HCT116 (cell line): ENCODE data around the gene MSLN. TPM values are rescaled to one million over a fixed set of nuclear protein-coding genes. Genes with fewer than 3 reads are reported as not detected.

Source experiments
- ATAC-seq: fragments of 200-7000 bp; cut with Tn5 transposase; 2 replicates; pipeline ENCODE4 v1.9.1; 2020; ENCODE audit warnings: mild to moderate bottlenecking, moderate library complexity
- BruUV-seq: library from RNA; stranded (reverse); fragments of 400-500 nt; replicated peaks from 2 replicates; lab custom pipeline; 2021; lab: Mats Ljungman, UMichigan
- CTCF ChIA-PET: fragments of 300-600 bp; sonication (Branson Sonifier 250); formaldehyde crosslinking; loops from one replicate; lab custom pipeline; 2021; ENCODE audit warnings: antibody characterized with exemption; lab: Charles Lee
- POLR2A ChIA-PET: fragments of 300-600, 350-600 bp; sonication (Branson Sonifier 250); formaldehyde crosslinking; loops from one replicate; lab custom pipeline; 2021; ENCODE audit warnings: antibody characterized with exemption; lab: Charles Lee
- RAD21 ChIA-PET, 2 experiments: fragments of 300-600 bp; sonication (Branson Sonifier 250); formaldehyde crosslinking; loops; one replicate each; lab custom pipeline; 2023; ENCODE audit warnings: low total read pairs in 2 of 2; ENCODE audit not compliant: uncharacterized antibody in 2 of 2, unreplicated experiment in 2 of 2, low non-redundant PET in 1 of 2; lab: Charles Lee
- DNase-seq: peaks from one replicate; pipeline ENCODE4 v3.0.0-alpha.2; 2010; ENCODE audit warnings: low read depth, low spot score
- H2AFZ ChIP-seq: fragments of 200-600 bp; shearing (Covaris generic), sonication (generic); 2 replicates; pipeline ENCODE4 v1.6.1; 2017; ENCODE audit warnings: low read depth, mixed run types, mixed read lengths, antibody characterized with exemption, low read length; ENCODE audit not compliant: poor library complexity, severe bottlenecking
- H3K27ac ChIP-seq: 2 replicates; pipeline ENCODE4 v1.5.1; 2012; ENCODE audit warnings: low read depth, low read length
- H3K27me3 ChIP-seq: fragments of 200-600 bp; sonication (generic); 2 replicates; pipeline ENCODE4 v1.6.1; 2016; ENCODE audit warnings: mixed run types, low read length, mixed read lengths; ENCODE audit not compliant: insufficient read depth
- H3K36me3 ChIP-seq, 2 experiments: fragments of 200-500 bp in 1 of 2; fragments of 200-600 bp in 1 of 2; sonication (Bioruptor generic) in 1 of 2; sonication (generic) in 1 of 2; 2 replicates each; pipeline versions ENCODE4 v1.5.1 to v1.6.1; 2014 to 2016; ENCODE audit warnings: low read length in 2 of 2, inconsistent platforms in 1 of 2, mixed read lengths in 1 of 2, mixed run types in 1 of 2; ENCODE audit not compliant: insufficient read depth in 2 of 2, control insufficient read depth in 1 of 2
- H3K4me1 ChIP-seq, 2 experiments: fragments of 200-600 bp in 1 of 2; sonication (generic) in 1 of 2; 2 replicates each; pipeline versions ENCODE4 v1.5.1 to v1.6.1; 2012 to 2017; ENCODE audit warnings: low read length in 2 of 2, inconsistent platforms in 1 of 2, mild to moderate bottlenecking in 1 of 2, mixed read lengths in 1 of 2, mixed run types in 1 of 2, moderate library complexity in 1 of 2; ENCODE audit not compliant: insufficient read depth in 2 of 2, control insufficient read depth in 1 of 2
- H3K4me2 ChIP-seq: fragments of 200-600 bp; sonication (generic); 2 replicates; pipeline ENCODE4 v1.6.1; 2017; ENCODE audit warnings: mixed run types, low read length, mixed read lengths
- H3K4me3 ChIP-seq, 2 experiments: fragments of 200-600 bp in 1 of 2; sonication (generic) in 1 of 2; replicated peaks in 1 of 2; 2 replicates each; pipeline ENCODE4 v1.5.1; 2011 to 2016; ENCODE audit warnings: low read length in 2 of 2, control low read depth in 1 of 2, low read depth in 1 of 2, mild to moderate bottlenecking in 1 of 2, mixed read lengths in 1 of 2, mixed run types in 1 of 2
- H3K79me2 ChIP-seq: fragments of 200-600 bp; sonication (generic); 2 replicates; pipeline ENCODE4 v1.6.1; 2017; ENCODE audit warnings: mild to moderate bottlenecking, mixed run types, low read length, moderate library complexity, mixed read lengths; ENCODE audit not compliant: insufficient read depth
- H3K9ac ChIP-seq: fragments of 200-600 bp; sonication (generic); 2 replicates; pipeline ENCODE4 v1.6.1; 2016; ENCODE audit warnings: low read length, mixed read lengths
- H3K9me2 ChIP-seq: fragments of 200-600 bp; sonication (generic), shearing (Covaris generic); 2 replicates; pipeline ENCODE4 v1.6.1; 2017; ENCODE audit warnings: mixed run types, mild to moderate bottlenecking, moderate library complexity; ENCODE audit not compliant: insufficient read depth
- H3K9me3 ChIP-seq, 2 experiments: fragments of 200-500 bp in 1 of 2; fragments of 200-600 bp in 1 of 2; sonication (Bioruptor generic) in 1 of 2; sonication (generic) in 1 of 2; 2 replicates each; pipeline ENCODE4 v1.6.1; 2014 to 2017; ENCODE audit warnings: low read length in 2 of 2, mixed read lengths in 2 of 2, inconsistent platforms in 1 of 2, low read depth in 1 of 2, mild to moderate bottlenecking in 1 of 2, mixed run types in 1 of 2, moderate library complexity in 1 of 2; ENCODE audit not compliant: control insufficient read depth in 1 of 2, insufficient read depth in 1 of 2
- H4K20me1 ChIP-seq: fragments of 200-600 bp; sonication (generic), shearing (Covaris generic); 2 replicates; pipeline ENCODE4 v1.6.1; 2017; ENCODE audit warnings: mixed run types, mild to moderate bottlenecking, moderate library complexity; ENCODE audit not compliant: insufficient read depth
- ATF3 ChIP-seq: IDR thresholded peaks from 2 replicates; pipeline ENCODE4 v1.6.1; 2012
- CBX3 ChIP-seq: IDR thresholded peaks from 2 replicates; pipeline ENCODE4 v1.6.1; 2012; ENCODE audit warnings: low read depth
- CEBPB ChIP-seq: IDR thresholded peaks from 2 replicates; pipeline ENCODE4 v1.6.1; 2012; ENCODE audit warnings: low read depth
- CTCF ChIP-seq, 3 experiments: fragments of 200-600 bp in 1 of 3; sonication (generic) in 1 of 3; IDR thresholded peaks in 2 of 3; conservative IDR thresholded peaks in 1 of 3; 2 replicates each; pipeline ENCODE4 v1.5.1; 2012 to 2017; ENCODE audit warnings: low read depth in 2 of 3, low read length in 2 of 3, antibody characterized with exemption in 1 of 3, borderline replicate concordance in 1 of 3, control low read depth in 1 of 3, mild to moderate bottlenecking in 1 of 3, mixed read lengths in 1 of 3, mixed run types in 1 of 3, moderate library complexity in 1 of 3; ENCODE audit not compliant: insufficient read depth in 1 of 3
- ELF1 ChIP-seq: IDR thresholded peaks from 2 replicates; pipeline ENCODE4 v1.6.1; 2012; ENCODE audit warnings: low read depth, borderline replicate concordance
- EZH2 ChIP-seq: fragments of 200-600 bp; sonication (generic); IDR thresholded peaks from 2 replicates; pipeline ENCODE4 v1.6.1; 2017; ENCODE audit warnings: antibody characterized with exemption, mixed run types
- EZH2phosphoT487 ChIP-seq: fragments of 200-600 bp; IDR thresholded peaks from 2 replicates; pipeline ENCODE4 v1.6.1; 2018; ENCODE audit warnings: antibody characterized with exemption, borderline replicate concordance
- FOSL1 ChIP-seq: IDR thresholded peaks from 2 replicates; pipeline ENCODE4 v1.6.1; 2012; ENCODE audit warnings: low read depth
- POLR2A ChIP-seq: IDR thresholded peaks from 2 replicates; pipeline ENCODE4 v1.7.0; 2011; ENCODE audit warnings: borderline replicate concordance; ENCODE audit not compliant: insufficient read depth, insufficient read length; ENCODE audit errors: extremely low read depth
- RAD21 ChIP-seq: IDR thresholded peaks from 2 replicates; pipeline ENCODE4 v1.6.1; 2012; ENCODE audit warnings: low read depth, mild to moderate bottlenecking
- REST ChIP-seq: IDR thresholded peaks from 2 replicates; pipeline ENCODE4 v1.6.1; 2012; ENCODE audit warnings: low read depth
- SRF ChIP-seq: IDR thresholded peaks from 2 replicates; pipeline ENCODE4 v1.6.1; 2012; ENCODE audit warnings: low read depth
- ZNF274 ChIP-seq: fragments of 200-500 bp; sonication (Bioruptor generic); IDR thresholded peaks from 2 replicates; pipeline ENCODE4 v1.6.1; 2014; ENCODE audit warnings: mild to moderate bottlenecking, low read depth, low read length, inconsistent platforms
- intact Hi-C: fragments of 100-400 bp; cut with micrococcal nuclease; formaldehyde crosslinking; loops from 2 replicates; pipeline ENCODE4 v1.10.0; 2022
- total RNA-seq: library from RNA; stranded (reverse); gene quantifications from one replicate; pipeline ENCODE4 v1.2.1, GENCODE V29; 2021; ENCODE audit not compliant: unreplicated experiment

MSLN gene
- total RNA-seq, 1 experiment from 2014 or later, result 40.9 TPM

- H3K4me2 ChIP-seq, result peak within 1 kb of the TSS; percentile 77
- H4K20me1 ChIP-seq, result no peaks in the 10 kb centered on the region
- intact Hi-C loops, result no loop called here
- ATAC-seq (peak; percentile 41), DNase-seq (no peak)
- TF ChIP-seq ATF3 (no peak), FOSL1 (no peak), RAD21 (no peak), REST (no peak), SRF (no peak), CBX3 (no peak), CTCF (IDR thresholded peaks at IDR 0.05 in 2 of 3, conservative IDR thresholded peaks at IDR 0.05 in 1 of 3; ENCODE audit: borderline replicate concordance in 1 of 3, insufficient read depth in 1 of 3, low read depth in 2 of 3, low read length in 2 of 3) (no peak), EZH2phosphoT487 (no peak), ELF1 (no peak), CEBPB (no peak), ZNF274 (no peak), EZH2 (no peak), POLR2A (no peak)
- H3K4me1 ChIP-seq, result peaks cover 17 to 39% of the 10 kb centered on the region in 2 experiments
- peak within 1 kb of the TSS; percentile 21 to 46 for H3K4me3 ChIP-seq
- ChIA-PET RAD21 (no interaction called here), POLR2A (no interaction called here), CTCF (no interaction called here)
- peak within 1 kb of the TSS; percentile 30; the same call in 1 of the 2 replicates for H3K9ac ChIP-seq
- H3K9me2 ChIP-seq, result no peaks in the 10 kb centered on the region
- H3K27me3 ChIP-seq, result no peaks in the 10 kb centered on the region
- no peaks in the 10 kb centered on the region for H3K9me3 ChIP-seq
- no TSS peak for BruUV-seq
- H3K36me3 ChIP-seq, result no peaks in the 10 kb centered on the region
- no peak within 1 kb of the TSS for H2AFZ ChIP-seq
- H3K27ac ChIP-seq, result no peak within 1 kb of the TSS; the same call in 1 of the 2 replicates
- no peaks in the 10 kb centered on the region for H3K79me2 ChIP-seq
Observed at GRCh38 chr16:799948-800833, 39.7 kb downstream of the MSLN start, which contains the start of gene GNG13. Gene GNG13 (minus strand): TSS chr16:800734. CDS start chr16:799077, 1,657 bp downstream.
